Prostate gland (tissue), 2 donors: Measurements from ENCODE around the gene ZNF536. TPM values are rescaled to one million over a fixed set of nuclear protein-coding genes. Genes with fewer than 3 reads are reported as not detected.

Experiments
- DNase-seq: peaks from one replicate; pipeline ENCODE4 v3.0.0-alpha.2; 2019; ENCODE audit warnings: low spot score
- H3K27ac ChIP-seq, 2 donors: fragments of 200-600 bp; sonication (generic); 2 replicates each; pipeline ENCODE4 v1.5.1; 2017 to 2019
- H3K27me3 ChIP-seq: fragments of 200-600 bp; sonication (generic); replicated peaks from 2 replicates; pipeline ENCODE4 v1.5.1; 2019; ENCODE audit not compliant: insufficient read depth
- H3K36me3 ChIP-seq, 2 donors: fragments of 200-600 bp; sonication (generic); 1 replicate in 1 of 2; 2 replicates in 1 of 2; pipeline versions ENCODE4 v1.5.1 to v1.8.1; 2017 to 2019
- H3K4me1 ChIP-seq: fragments of 200-600 bp; sonication (generic); replicated peaks from 2 replicates; pipeline ENCODE4 v1.5.1; 2019
- H3K4me3 ChIP-seq, 2 donors: fragments of 200-600 bp; sonication (generic); 2 replicates each; pipeline ENCODE4 v1.5.1; 2017 to 2019
- H3K9me3 ChIP-seq: fragments of 200-600 bp; sonication (generic); 2 replicates; pipeline ENCODE4 v1.5.1; 2017
- POLR2A ChIP-seq: fragments of 450-650 bp; IDR thresholded peaks from one replicate; pipeline ENCODE4 v1.6.1; 2016; ENCODE audit warnings: antibody characterized with exemption, mild to moderate bottlenecking
- POLR2AphosphoS5 ChIP-seq: sonication (generic); formaldehyde crosslinking; IDR thresholded peaks from one replicate; pipeline ENCODE4 v1.6.1; 2017; ENCODE audit warnings: antibody characterized with exemption
- WGBS: methylation state at CpG from one replicate; pipeline ENCODE4 v1.1.5; 2018; 5-methylcytosine and 5-hydroxymethylcytosine counted together
- intact Hi-C: fragments of 100-400 bp; cut with DNase I; formaldehyde crosslinking; loops from one replicate; pipeline ENCODE4 v1.14.2; 2022
- total RNA-seq, 2 donors: library from RNA; depleted of rRNA; stranded (reverse); fragments of >200 nt; gene quantifications; one replicate each; pipeline ENCODE4 v1.1.0, GENCODE V29; 2016
- TF ChIP-seq, protein P1 (sequence below), 4 experiments: fragments of 200-600 bp in 2 of 4; fragments of 450-650 bp in 2 of 4; sonication (generic) in 2 of 4; IDR thresholded peaks; 1 replicate in 3 of 4; 2 replicates in 1 of 4; pipeline ENCODE4 v1.5.1; 2016 to 2019; ENCODE audit warnings: antibody characterized with exemption in 4 of 4, mild to moderate bottlenecking in 2 of 4, moderate library complexity in 2 of 4

The ZNF536 gene
- total RNA-seq, 2 donors from 2014 or later: 1.1 to 42.0 TPM

DNA sequence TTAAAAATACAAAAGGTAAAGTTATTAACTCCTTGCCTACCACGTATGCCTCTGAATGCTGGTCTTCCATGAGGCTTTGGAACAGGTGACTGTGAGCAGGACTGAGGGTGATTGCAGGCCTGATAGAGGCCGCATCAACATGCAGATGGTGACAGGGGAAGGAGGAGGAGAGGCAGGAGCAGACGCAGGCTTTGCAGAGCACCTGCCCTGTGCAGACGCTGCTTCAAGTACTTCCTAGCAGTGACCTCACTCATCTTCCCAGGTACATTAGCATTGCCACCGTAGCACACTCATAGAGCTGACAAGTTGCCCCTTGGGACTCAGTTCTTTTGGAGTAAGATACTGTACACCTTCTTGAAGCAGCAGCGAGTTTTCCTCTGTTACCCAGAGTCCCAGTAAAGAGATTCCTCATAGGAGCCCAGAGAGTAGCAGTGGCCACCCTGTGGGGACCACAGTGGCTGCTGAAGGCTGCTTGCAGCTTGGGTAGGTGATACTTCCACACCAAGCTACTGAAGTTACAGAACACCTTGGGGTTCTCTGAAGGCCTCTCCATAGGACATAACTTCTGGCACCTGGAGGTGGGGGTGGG, 56.0 kb downstream of the ZNF536 start:
- no peaks in the 10 kb centered on the region for H3K27me3 ChIP-seq
- no peak for DNase-seq
- TF ChIP-seq, protein P1, sequence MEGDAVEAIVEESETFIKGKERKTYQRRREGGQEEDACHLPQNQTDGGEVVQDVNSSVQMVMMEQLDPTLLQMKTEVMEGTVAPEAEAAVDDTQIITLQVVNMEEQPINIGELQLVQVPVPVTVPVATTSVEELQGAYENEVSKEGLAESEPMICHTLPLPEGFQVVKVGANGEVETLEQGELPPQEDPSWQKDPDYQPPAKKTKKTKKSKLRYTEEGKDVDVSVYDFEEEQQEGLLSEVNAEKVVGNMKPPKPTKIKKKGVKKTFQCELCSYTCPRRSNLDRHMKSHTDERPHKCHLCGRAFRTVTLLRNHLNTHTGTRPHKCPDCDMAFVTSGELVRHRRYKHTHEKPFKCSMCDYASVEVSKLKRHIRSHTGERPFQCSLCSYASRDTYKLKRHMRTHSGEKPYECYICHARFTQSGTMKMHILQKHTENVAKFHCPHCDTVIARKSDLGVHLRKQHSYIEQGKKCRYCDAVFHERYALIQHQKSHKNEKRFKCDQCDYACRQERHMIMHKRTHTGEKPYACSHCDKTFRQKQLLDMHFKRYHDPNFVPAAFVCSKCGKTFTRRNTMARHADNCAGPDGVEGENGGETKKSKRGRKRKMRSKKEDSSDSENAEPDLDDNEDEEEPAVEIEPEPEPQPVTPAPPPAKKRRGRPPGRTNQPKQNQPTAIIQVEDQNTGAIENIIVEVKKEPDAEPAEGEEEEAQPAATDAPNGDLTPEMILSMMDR (IDR thresholded peaks at IDR 0.05): no peak
- no peak for TF ChIP-seq POLR2AphosphoS5
- TF ChIP-seq POLR2A: no peak
- intact Hi-C loops: no loop called here
- H3K36me3 ChIP-seq: no peaks in the 10 kb centered on the region
- no peak overlapping the region for H3K4me3 ChIP-seq
- H3K4me1 ChIP-seq: no peaks in the 10 kb centered on the region
- H3K9me3 ChIP-seq: no peaks in the 10 kb centered on the region
- no peak overlapping the region for H3K27ac ChIP-seq
- WGBS: 58% methylated on average over 6 of the region's 6 CpGs

DNA sequence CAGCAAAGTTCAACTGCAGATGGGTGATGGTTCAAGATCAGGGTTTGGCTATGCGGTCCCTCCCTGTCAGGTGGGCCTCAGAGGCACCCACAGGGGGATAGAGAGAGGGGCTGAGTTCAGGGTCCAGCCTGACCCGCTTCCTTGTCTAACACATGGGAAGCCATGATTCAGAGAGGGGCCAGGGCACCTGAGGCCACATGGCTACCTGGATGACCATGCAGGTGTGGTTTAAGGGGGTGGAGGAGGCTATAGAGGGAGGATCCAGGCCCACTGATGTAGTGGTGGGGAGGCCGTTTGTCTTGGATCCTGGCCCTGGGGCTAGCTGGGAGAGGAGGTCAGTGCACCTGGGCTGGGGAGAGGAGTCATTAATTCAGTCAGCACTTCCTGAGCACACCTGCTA, 56.7 kb downstream of the ZNF536 start:
- DNase-seq: no peak
- Histone ChIP-seq H3K36me3 (no peaks in the 10 kb centered on the region), H3K4me1 (no peaks in the 10 kb centered on the region), H3K4me3 (no peak overlapping the region), H3K9me3 (no peaks in the 10 kb centered on the region), H3K27me3 (no peaks in the 10 kb centered on the region), H3K27ac (no peak overlapping the region)
- WGBS: 86% methylated on average over 3 of the region's 3 CpGs
- intact Hi-C loops: no loop called here
- TF ChIP-seq POLR2AphosphoS5: no peak
- no peak for TF ChIP-seq POLR2A
- TF ChIP-seq, protein P1 (IDR thresholded peaks at IDR 0.05): no peak

DNA sequence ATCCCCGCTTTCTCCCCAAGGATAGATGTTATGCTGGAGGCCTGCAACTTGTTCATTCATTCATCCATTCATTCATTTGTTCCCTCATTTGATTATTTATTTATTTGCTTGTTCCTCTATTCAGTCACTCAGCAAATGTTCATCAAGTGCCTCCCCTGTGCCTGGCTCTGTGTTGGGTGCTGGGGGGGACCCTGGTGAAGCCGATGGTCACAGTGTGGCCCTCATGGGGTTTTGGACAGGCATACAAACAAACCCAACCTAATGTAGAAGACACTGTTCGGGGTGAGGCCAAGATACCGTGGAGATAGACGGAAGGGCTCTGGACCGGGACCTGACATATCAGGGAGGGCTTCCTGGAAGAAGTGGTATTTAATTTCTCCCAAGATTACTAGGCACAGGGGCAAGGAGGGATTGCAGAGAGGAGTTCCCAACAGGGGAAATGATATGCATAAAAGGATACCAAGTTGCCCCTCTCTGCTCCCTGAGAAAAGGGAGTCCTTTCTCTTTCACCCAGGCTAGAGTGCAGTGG, 58.1 kb downstream of the ZNF536 start:
- H3K9me3 ChIP-seq: no peaks in the 10 kb centered on the region
- no peak for TF ChIP-seq POLR2A
- TF ChIP-seq, protein P1 (IDR thresholded peaks at IDR 0.05): no peak
- no peak for TF ChIP-seq POLR2AphosphoS5
- H3K27me3 ChIP-seq: no peaks in the 10 kb centered on the region
- no peaks in the 10 kb centered on the region for H3K4me1 ChIP-seq
- no peaks in the 10 kb centered on the region for H3K36me3 ChIP-seq
- DNase-seq: no peak
- 93% methylated on average over 6 of the region's 6 CpGs for WGBS
- intact Hi-C loops: no loop called here
- no peak overlapping the region for H3K27ac ChIP-seq
- H3K4me3 ChIP-seq: no peak overlapping the region

DNA sequence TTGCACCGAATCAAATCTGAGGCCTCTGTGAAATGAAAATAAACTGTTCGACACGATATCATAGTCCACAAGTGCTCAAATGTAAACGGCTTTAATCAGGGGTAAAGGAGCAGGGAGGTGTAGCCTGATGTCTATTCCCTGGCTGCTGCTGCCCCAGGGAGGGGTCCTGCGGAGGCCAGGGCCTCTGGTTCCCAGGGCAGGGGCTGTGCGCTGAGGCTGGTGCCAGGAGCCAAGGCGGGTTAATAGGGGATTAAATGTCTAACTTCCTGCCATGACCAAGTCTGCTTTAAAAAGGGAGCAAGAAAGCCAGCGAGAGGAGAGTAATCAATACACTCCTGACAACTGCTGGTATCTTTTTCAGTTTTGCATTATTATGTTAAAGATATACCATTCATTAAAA, 59.4 kb downstream of the ZNF536 start:
- no peaks in the 10 kb centered on the region for H3K9me3 ChIP-seq
- TF ChIP-seq, protein P1 (IDR thresholded peaks at IDR 0.05): no peak
- TF ChIP-seq POLR2AphosphoS5 (no peak), POLR2A (no peak)
- no peak overlapping the region for H3K27ac ChIP-seq
- H3K36me3 ChIP-seq: no peaks in the 10 kb centered on the region
- H3K4me3 ChIP-seq: no peak overlapping the region
- H3K27me3 ChIP-seq: no peaks in the 10 kb centered on the region
- WGBS: 83% methylated on average over 8 of the region's 8 CpGs
- no peaks in the 10 kb centered on the region for H3K4me1 ChIP-seq
- intact Hi-C loops: no loop called here
- DNase-seq: no peak
